HUES64 (cell line): Measurements from ENCODE around the gene GCN1.
A peak's percentile ranks its signal among the peaks of the same experiment; 100 is the strongest.

Source experiments
- H3K27ac ChIP-seq: 2 replicates; pipeline ENCODE4 v1.7.0; 2013; ENCODE audit warnings: low read depth, low read length, inconsistent platforms
- H3K27me3 ChIP-seq: 2 replicates; pipeline ENCODE4 v1.6.1; 2013; ENCODE audit warnings: mild to moderate bottlenecking, low read length; ENCODE audit not compliant: insufficient read depth
- H3K36me3 ChIP-seq: 2 replicates; pipeline ENCODE4 v1.6.1; 2013; ENCODE audit warnings: mild to moderate bottlenecking, low read length; ENCODE audit not compliant: insufficient read depth
- H3K4me1 ChIP-seq: 2 replicates; pipeline ENCODE4 v1.6.1; 2013; ENCODE audit warnings: mild to moderate bottlenecking, low read length, moderate library complexity; ENCODE audit not compliant: insufficient read depth
- H3K4me3 ChIP-seq: 2 replicates; pipeline ENCODE4 v1.5.1; 2013; ENCODE audit warnings: mild to moderate bottlenecking, low read length, moderate library complexity
- H3K9ac ChIP-seq: 2 replicates; pipeline ENCODE4 v1.6.1; 2013; ENCODE audit warnings: mild to moderate bottlenecking, low read depth, low read length
- H3K9me3 ChIP-seq: 2 replicates; pipeline ENCODE4 v1.6.1; 2013; ENCODE audit warnings: low read depth, low read length; ENCODE audit not compliant: insufficient read depth
- WGBS: fragments of 150-250, 120-280 bp; methylation state at CpG from one replicate; pipeline ENCODE4 v1.1.7; 2013; ENCODE audit warnings: missing lambda C conversion rate; 5-methylcytosine and 5-hydroxymethylcytosine counted together

GCN1 gene

GRCh38 chr12:120094485-120094884, 100.0 kb downstream of the GCN1 start:
- no peaks in the 10 kb centered on the region for H3K27me3 ChIP-seq
- peaks cover 23% of the 10 kb centered on the region for H3K36me3 ChIP-seq
- 79% methylated on average over 9 of the region's 9 CpGs for WGBS
- peak overlapping the region; percentile 76; the same call in 1 of the 2 replicates for H3K27ac ChIP-seq
- no peak overlapping the region for H3K9ac ChIP-seq
- H3K4me3 ChIP-seq = no peak overlapping the region
- H3K4me1 ChIP-seq = peaks cover 32% of the 10 kb centered on the region
- H3K9me3 ChIP-seq = no peaks in the 10 kb centered on the region

GRCh38 chr12:120093592-120094355, 100.7 kb downstream of the GCN1 start:
- Histone ChIP-seq H3K36me3 (peaks cover 20% of the 10 kb centered on the region), H3K4me1 (peaks cover 32% of the 10 kb centered on the region), H3K9me3 (no peaks in the 10 kb centered on the region), H3K27ac (peak overlapping the region; percentile 87), H3K27me3 (no peaks in the 10 kb centered on the region), H3K4me3 (no peak overlapping the region), H3K9ac (peak overlapping the region; percentile 48)
- 16% methylated on average over 14 of the region's 17 CpGs for WGBS

DNA sequence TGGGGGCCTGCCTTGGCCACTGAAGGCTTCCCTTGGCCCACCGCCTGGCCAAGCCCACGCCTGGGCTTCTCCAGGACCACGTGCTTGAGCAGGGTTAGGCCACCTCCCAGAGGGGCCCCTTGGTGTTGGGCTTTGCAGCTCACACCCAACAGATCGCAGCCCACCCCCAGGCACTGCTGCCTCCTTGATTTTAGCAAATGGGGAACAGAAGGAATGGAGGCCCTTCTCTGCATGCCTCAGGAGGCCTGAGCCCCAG, 101.3 kb downstream of the GCN1 start:
- WGBS = 54% methylated on average over 4 of the region's 4 CpGs
- Histone ChIP-seq H3K36me3 (peaks cover 15% of the 10 kb centered on the region), H3K4me3 (no peak overlapping the region), H3K9me3 (no peaks in the 10 kb centered on the region), H3K27ac (peak overlapping the region; percentile 87), H3K4me1 (peaks cover 32% of the 10 kb centered on the region), H3K9ac (peak overlapping the region; percentile 48), H3K27me3 (no peaks in the 10 kb centered on the region)

DNA sequence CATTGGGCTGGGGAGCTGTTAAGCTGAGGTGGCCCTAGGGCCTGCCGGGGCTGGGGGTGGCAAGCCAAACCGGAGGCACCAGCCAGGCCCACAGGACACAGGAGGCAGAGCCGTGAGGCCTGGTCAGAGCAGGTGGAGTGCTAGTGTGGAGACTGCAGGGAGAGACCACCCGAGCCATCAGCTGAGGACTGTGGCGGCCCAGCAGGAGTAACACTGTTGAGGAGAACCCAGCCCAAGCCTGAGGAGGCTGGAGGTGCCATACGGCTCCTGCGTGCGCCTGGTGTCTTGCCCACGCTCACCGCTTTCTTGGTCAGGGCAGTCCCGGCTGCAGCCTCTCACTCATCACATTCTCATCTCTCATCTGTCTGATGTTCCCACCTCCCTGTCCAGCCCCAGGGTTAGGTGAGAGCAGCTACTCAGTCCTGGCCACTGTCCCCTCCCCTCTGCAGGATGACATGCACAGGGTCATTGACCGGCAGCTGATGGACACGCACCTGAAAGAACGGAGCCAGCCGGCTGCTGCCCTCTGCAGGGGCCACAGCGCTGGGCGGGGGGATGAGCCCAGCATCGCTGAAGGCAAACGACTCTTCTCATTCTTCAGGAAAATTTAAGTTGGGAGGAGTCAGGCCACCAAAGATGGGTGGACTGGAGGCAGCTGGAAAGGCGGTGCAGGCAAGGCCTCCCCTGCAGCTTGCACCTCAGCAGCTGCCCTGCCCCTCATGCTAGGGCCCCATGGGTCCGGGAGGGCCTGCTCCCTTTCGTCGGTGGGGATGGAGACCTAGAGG, 101.8 kb downstream of the GCN1 start:
- peaks cover 12% of the 10 kb centered on the region for H3K36me3 ChIP-seq
- H3K9ac ChIP-seq = peak overlapping the region; percentile 48
- H3K27ac ChIP-seq = peak overlapping the region; percentile 87
- H3K4me1 ChIP-seq = peaks cover 33% of the 10 kb centered on the region
- H3K9me3 ChIP-seq = no peaks in the 10 kb centered on the region
- WGBS = 85% methylated on average over 23 of the region's 23 CpGs
- H3K27me3 ChIP-seq = no peaks in the 10 kb centered on the region
- H3K4me3 ChIP-seq = no peak overlapping the region

DNA sequence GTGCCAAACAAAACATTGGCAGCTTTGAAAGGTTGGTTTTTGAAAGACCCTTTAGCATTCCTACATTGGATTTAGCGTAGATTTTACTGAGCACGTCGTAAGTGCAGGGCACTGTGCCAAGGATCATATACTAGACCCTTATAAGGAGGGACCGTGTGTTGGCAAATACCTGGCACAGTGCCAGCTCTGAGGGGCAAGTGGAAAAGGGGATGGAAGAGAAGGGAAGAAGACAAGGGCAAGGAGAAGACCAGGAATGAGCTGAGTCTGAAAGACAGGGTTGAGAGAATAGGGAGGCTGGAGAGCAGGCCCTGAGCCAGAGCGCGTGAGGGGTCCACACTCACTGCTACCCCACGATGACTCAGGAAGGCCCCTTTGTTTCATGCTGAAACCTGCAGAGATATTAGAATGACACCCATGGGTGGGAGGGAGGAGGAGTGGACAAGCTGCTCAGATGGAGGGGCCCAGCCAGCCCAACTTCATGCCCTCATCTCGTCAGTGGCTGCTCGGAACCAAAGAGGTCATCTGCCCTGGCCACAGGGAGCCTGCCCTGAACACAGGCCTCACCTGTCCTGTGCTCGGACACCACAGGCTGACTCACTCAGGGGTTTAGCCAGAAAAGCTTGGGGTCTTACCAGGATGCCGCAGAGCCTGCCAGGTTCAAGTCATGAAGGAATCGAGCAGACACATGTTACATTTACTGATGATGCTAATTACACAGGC, 103.0 kb downstream of the GCN1 start:
- peaks cover 40% of the 10 kb centered on the region for H3K4me1 ChIP-seq
- no peak overlapping the region for H3K9ac ChIP-seq
- H3K36me3 ChIP-seq = peaks cover 3% of the 10 kb centered on the region; the same call in 1 of the 2 replicates
- 91% methylated on average over 12 of the region's 12 CpGs for WGBS
- H3K4me3 ChIP-seq = no peak overlapping the region
- no peaks in the 10 kb centered on the region for H3K9me3 ChIP-seq
- no peaks in the 10 kb centered on the region for H3K27me3 ChIP-seq
- H3K27ac ChIP-seq = no peak overlapping the region

DNA sequence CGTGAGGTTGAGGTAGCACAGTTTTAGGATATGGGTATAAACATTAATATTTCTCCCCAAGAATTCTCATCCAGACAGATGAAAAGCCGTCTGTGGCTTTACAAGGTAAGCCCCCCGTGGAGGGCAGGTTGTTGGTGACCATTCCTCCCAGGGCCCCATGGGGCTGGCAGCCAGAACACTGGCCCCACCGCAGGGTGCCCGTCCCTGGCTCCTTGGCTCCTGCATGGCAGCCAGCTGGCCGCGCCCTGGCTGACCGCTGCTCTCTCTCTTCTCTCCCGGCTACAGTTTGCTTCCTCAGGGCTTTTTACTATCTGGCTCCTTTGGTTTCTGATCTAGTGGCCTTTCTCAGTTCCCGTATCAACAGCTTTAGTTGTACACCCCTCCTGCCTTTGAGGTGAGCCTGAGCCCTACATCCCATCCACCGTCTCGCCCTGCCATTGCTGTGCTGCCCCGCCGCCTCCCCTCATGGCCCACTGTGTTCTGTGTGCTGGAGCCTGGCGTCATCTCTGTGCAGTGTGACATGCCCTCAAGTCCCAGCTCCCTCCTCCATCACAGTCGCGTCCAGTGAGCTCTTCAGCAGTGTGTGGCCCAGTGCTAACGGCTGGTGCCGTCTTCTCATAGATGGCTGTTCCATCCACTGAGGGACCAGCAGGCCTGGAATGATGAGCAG, 103.8 kb downstream of the GCN1 start:
- WGBS = 95% methylated on average over 18 of the region's 19 CpGs
- H3K9me3 ChIP-seq = no peaks in the 10 kb centered on the region
- no peak overlapping the region for H3K9ac ChIP-seq
- 0 out of 2 replicates have a peak, but pooled peaks cover 3% of the 10 kb centered on the region for H3K36me3 ChIP-seq
- no peak overlapping the region for H3K4me3 ChIP-seq
- H3K27ac ChIP-seq = no peak overlapping the region
- peaks cover 47% of the 10 kb centered on the region for H3K4me1 ChIP-seq
- H3K27me3 ChIP-seq = no peaks in the 10 kb centered on the region

GRCh38 chr12:120090206-120090605, 104.3 kb downstream of the GCN1 start:
- no peak overlapping the region for H3K9ac ChIP-seq
- 90% methylated on average over 3 of the region's 3 CpGs for WGBS
- no peak overlapping the region for H3K27ac ChIP-seq
- no peak overlapping the region for H3K4me3 ChIP-seq
- no peaks in the 10 kb centered on the region for H3K27me3 ChIP-seq
- 0 out of 2 replicates have a peak, but pooled peaks cover 3% of the 10 kb centered on the region for H3K36me3 ChIP-seq
- peaks cover 49% of the 10 kb centered on the region for H3K4me1 ChIP-seq
- no peaks in the 10 kb centered on the region for H3K9me3 ChIP-seq

- Histone ChIP-seq H3K9ac (no peak overlapping the region), H3K27me3 (no peaks in the 10 kb centered on the region), H3K4me3 (no peak overlapping the region), H3K36me3 (0 out of 2 replicates have a peak, but pooled peaks cover 3% of the 10 kb centered on the region), H3K27ac (no peak overlapping the region), H3K4me1 (peaks cover 46% of the 10 kb centered on the region), H3K9me3 (no peaks in the 10 kb centered on the region)
- 92% methylated on average over 2 of the region's 2 CpGs for WGBS
These were observed 104.7 kb downstream of the GCN1 start for GRCh38 chr12:120089796-120090195.

- Histone ChIP-seq H3K4me1 (peaks cover 40% of the 10 kb centered on the region), H3K36me3 (0 out of 2 replicates have a peak, but pooled peaks cover 3% of the 10 kb centered on the region), H3K27me3 (no peaks in the 10 kb centered on the region), H3K4me3 (no peak overlapping the region), H3K27ac (no peak overlapping the region), H3K9me3 (no peaks in the 10 kb centered on the region), H3K9ac (no peak overlapping the region)
- WGBS = 88% methylated on average over 8 of the region's 8 CpGs
These were observed 105.4 kb downstream of the GCN1 start for GRCh38 chr12:120089105-120089504.

- Histone ChIP-seq H3K4me3 (peak overlapping the region; percentile 47), H3K36me3 (0 out of 2 replicates have a peak, but pooled peaks cover 3% of the 10 kb centered on the region), H3K27me3 (no peaks in the 10 kb centered on the region), H3K4me1 (peaks cover 24% of the 10 kb centered on the region), H3K9me3 (no peaks in the 10 kb centered on the region), H3K9ac (peak overlapping the region; percentile 82), H3K27ac (peak overlapping the region; percentile 96)
- 2% methylated on average over 55 of the region's 55 CpGs for WGBS
These were observed 107.5 kb downstream of the GCN1 start for GRCh38 chr12:120086801-120087621.
